ENCODE measurements around the gene FGF7. TPM values are rescaled to one million over a fixed set of nuclear protein-coding genes. Genes with fewer than 3 reads are reported as not detected.

Gene FGF7
- total and polyA plus RNA-seq, 2 of the 8 experiments (the other 6 are each of a cell fraction or from before 2014, with no cell fraction given), result not detected

- POLR2A ChIA-PET (ENCODE audit: partially characterized antibody), result no interaction called here
These were observed 105.2 kb downstream of the FGF7 start for GRCh38 chr15:49528289-49528688.

More at GRCh38 chr15:49528289-49528688, 105.2 kb downstream of the FGF7 start:
- Histone ChIP-seq H3K27me3 (replicated peaks in 1 of 4; ENCODE audit: control insufficient read depth in 3 of 4, extremely low read depth in 1 of 4, insufficient read depth in 3 of 4, low read length in 3 of 4) (no peaks in the 10 kb centered on the region), H3K36me3 (ENCODE audit: control insufficient read depth in 2 of 4, insufficient read depth in 4 of 4, low read length in 3 of 4) (no peaks in the 10 kb centered on the region), H3K18ac (ENCODE audit: extremely low read depth, low read length) (no peak overlapping the region), H2BK15ac (ENCODE audit: low read length) (no peak overlapping the region), H4K20me1 (replicated peaks in 1 of 2; ENCODE audit: control insufficient read depth in 1 of 2, insufficient read depth in 2 of 2, low read length in 2 of 2) (no peaks in the 10 kb centered on the region), H4K8ac (ENCODE audit: extremely low read depth, insufficient read depth, low read length) (no peak overlapping the region), H4K5ac (ENCODE audit: insufficient read length, low read depth, low read length) (no peak overlapping the region), H3K79me2 (ENCODE audit: control insufficient read depth in 1 of 2, insufficient read depth in 2 of 2, low read length in 2 of 2) (no peaks in the 10 kb centered on the region), H2BK120ac (replicated peaks; ENCODE audit: low read depth, low read length) (no peak overlapping the region), H3K4me1 (replicated peaks in 1 of 4; ENCODE audit: control insufficient read depth in 3 of 4, insufficient read depth in 4 of 4, low read length in 3 of 4) (no peaks in the 10 kb centered on the region), H3K23me2 (ENCODE audit: low read depth, low read length) (no peaks in the 10 kb centered on the region), H3K79me1 (ENCODE audit: low read depth, low read length) (no peaks in the 10 kb centered on the region), H3K23ac (ENCODE audit: insufficient read length) (no peak overlapping the region), H3K27ac (ENCODE audit: low read depth, low read length) (no peak overlapping the region), H4K91ac (replicated peaks; ENCODE audit: insufficient read length, low read length) (no peak overlapping the region), H3K56ac (replicated peaks; ENCODE audit: insufficient read length, low read depth, low read length) (no peak overlapping the region), H2AK5ac (ENCODE audit: low read depth, low read length) (no peak overlapping the region), H2BK20ac (ENCODE audit: low read length) (no peak overlapping the region), H2BK5ac (ENCODE audit: low read depth, low read length) (no peak overlapping the region), H2BK12ac (ENCODE audit: low read depth, low read length) (no peak overlapping the region), H3K14ac (ENCODE audit: insufficient read length) (no peak overlapping the region), H2AFZ (ENCODE audit: low read length) (no peak overlapping the region), H3K9ac (replicated peaks in 1 of 4; ENCODE audit: extremely low read depth in 1 of 4, low read depth in 3 of 4, low read length in 3 of 4) (no peak overlapping the region), H3K9me3 (ENCODE audit: insufficient read depth in 2 of 2, low read depth in 1 of 2, low read length in 1 of 2) (peaks cover 1 to 4% of the 10 kb centered on the region in 2 experiments; a peak in 1 of 4 replicates), H3K4ac (replicated peaks; ENCODE audit: insufficient read length, low read depth, low read length) (no peak overlapping the region), H3K4me3 (ENCODE audit: extremely low read depth in 1 of 4, insufficient read depth in 2 of 4, low read depth in 3 of 4, low read length in 4 of 4) (no peak overlapping the region), H3K4me2 (ENCODE audit: insufficient read depth in 1 of 2, low read depth in 2 of 2, low read length in 2 of 2) (no peak overlapping the region)
- TF ChIP-seq FOSL1 (IDR thresholded peaks at IDR 0.05; ENCODE audit: insufficient read depth, low read depth, low read length) (no peak), NRF1 (IDR thresholded peaks at IDR 0.05; ENCODE audit: low read depth, low read length) (no peak), CHD2 (IDR thresholded peaks at IDR 0.05; ENCODE audit: low read length) (no peak), SIRT6 (IDR thresholded peaks at IDR 0.05; ENCODE audit: low read length) (no peak), EP300 (IDR thresholded peaks at IDR 0.05; ENCODE audit: borderline replicate concordance in 1 of 2, low read depth in 2 of 2, low read length in 2 of 2) (no peak), YY1 (IDR thresholded peaks at IDR 0.05; ENCODE audit: low read depth, low read length) (no peak)
- 89% methylated on average over 4 of the region's 4 CpGs; no CpG with 5 or more reads in 1 of the 2 experiments for WGBS, 2 experiments (ENCODE audit: extremely low coverage in 1 of 2, insufficient coverage in 1 of 2, insufficient read length in 1 of 2, insufficient replicate concordance in 2 of 2, low coverage in 1 of 2, low lambda C conversion rate in 2 of 2, missing lambda C conversion rate in 1 of 2)
- CTCF ChIA-PET (ENCODE audit: partially characterized antibody), result no interaction called here
- FAIRE-seq (no peak), DNase-seq (ENCODE audit: low read depth in 1 of 2, low spot score in 2 of 2) (no peak)

Data from H1 (cell line).